ENCODE measurements around the gene CES2. TPM values are rescaled to one million over a fixed set of nuclear protein-coding genes. Genes with fewer than 3 reads are reported as not detected.
"Not testable (repeated sequence)": the region's sequence is repeated elsewhere in the genome, so short reads cannot be mapped to it uniquely, and the experiment has no call there.

The CES2 gene, protein sequence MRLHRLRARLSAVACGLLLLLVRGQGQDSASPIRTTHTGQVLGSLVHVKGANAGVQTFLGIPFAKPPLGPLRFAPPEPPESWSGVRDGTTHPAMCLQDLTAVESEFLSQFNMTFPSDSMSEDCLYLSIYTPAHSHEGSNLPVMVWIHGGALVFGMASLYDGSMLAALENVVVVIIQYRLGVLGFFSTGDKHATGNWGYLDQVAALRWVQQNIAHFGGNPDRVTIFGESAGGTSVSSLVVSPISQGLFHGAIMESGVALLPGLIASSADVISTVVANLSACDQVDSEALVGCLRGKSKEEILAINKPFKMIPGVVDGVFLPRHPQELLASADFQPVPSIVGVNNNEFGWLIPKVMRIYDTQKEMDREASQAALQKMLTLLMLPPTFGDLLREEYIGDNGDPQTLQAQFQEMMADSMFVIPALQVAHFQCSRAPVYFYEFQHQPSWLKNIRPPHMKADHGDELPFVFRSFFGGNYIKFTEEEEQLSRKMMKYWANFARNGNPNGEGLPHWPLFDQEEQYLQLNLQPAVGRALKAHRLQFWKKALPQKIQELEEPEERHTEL
- total RNA-seq: 10 to 100 TPM; 25.0 to 28.7 TPM

DNA sequence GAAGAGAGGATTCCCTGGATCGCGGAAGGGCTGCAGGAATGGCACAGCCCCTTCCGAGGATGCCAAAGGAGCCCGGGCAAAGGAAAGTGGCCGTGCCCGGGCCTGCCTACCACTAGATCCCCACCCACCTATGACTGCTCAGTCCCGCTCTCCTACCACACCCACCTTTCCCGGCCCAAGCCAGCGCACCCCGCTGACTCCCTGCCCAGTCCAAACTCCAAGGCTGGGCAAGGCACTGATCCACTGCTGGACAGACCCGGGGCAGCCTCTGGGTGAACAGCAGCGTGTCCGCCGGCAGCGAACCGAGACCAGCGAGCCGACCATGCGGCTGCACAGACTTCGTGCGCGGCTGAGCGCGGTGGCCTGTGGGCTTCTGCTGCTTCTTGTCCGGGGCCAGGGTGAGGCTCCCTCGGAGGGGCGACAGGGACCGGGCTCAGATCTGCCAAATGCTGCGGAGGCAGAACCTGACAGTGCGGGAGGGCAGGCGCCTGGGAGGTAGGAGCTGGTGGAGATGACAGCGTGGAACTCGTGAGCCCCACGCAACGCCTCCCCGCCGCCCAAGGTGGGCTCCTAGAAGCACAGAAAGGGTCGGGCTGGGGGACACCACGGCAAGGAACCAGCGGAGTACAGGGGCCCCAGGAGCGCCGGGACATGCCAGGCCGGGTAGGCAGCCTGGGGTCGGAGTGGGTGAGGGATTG lies at the start of gene CES2:
CES2 (plus strand) TSS at position 203 of the 698 bp plus-strand sequence; CDS start at position 323, 120 bp downstream.
- CTCF ChIA-PET: no interaction called here
- POLR2A ChIA-PET: no interaction called here

DNA sequence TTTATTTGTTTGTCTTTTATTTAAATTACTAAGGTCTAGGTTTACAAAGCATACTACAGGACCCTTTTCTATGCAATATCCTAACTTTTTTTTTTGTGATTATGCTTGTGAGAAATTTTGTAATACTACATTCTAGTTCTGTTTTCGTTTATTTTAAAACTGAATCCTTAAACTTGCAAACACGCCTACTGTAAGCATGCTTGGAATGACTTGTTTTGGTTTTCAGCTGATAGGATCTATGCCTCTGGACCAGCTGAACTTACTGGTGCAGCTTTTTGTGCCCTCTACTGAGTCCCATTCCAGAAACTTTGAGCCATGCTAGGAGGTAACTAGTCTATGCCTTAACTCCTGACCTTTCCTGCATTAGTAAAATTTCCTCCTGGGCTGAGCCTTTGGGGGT lies 49.0 kb upstream of the CES2 start:
- ChIA-PET CTCF (no interaction called here), POLR2A (no interaction called here)

DNA sequence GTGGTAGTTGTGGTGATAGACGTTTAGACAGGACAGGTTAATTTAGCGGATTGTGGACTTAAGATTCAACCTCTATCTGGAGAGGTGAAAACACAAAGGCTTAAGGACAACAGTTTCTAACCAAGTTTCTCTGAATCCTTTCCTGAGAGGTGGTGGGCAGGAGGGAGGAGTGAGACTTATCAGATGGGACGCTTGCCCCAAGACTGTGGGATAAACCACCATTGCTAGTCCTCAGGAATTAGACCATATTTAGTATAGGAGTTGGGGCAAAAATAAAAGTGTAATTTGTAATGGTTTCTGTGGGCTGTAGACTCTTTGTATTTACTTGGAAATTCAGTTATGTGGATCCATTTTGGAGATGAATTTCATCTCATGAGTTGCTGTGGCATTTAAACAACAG lies 48.4 kb upstream of the CES2 start:
- CTCF ChIA-PET: no interaction called here

DNA sequence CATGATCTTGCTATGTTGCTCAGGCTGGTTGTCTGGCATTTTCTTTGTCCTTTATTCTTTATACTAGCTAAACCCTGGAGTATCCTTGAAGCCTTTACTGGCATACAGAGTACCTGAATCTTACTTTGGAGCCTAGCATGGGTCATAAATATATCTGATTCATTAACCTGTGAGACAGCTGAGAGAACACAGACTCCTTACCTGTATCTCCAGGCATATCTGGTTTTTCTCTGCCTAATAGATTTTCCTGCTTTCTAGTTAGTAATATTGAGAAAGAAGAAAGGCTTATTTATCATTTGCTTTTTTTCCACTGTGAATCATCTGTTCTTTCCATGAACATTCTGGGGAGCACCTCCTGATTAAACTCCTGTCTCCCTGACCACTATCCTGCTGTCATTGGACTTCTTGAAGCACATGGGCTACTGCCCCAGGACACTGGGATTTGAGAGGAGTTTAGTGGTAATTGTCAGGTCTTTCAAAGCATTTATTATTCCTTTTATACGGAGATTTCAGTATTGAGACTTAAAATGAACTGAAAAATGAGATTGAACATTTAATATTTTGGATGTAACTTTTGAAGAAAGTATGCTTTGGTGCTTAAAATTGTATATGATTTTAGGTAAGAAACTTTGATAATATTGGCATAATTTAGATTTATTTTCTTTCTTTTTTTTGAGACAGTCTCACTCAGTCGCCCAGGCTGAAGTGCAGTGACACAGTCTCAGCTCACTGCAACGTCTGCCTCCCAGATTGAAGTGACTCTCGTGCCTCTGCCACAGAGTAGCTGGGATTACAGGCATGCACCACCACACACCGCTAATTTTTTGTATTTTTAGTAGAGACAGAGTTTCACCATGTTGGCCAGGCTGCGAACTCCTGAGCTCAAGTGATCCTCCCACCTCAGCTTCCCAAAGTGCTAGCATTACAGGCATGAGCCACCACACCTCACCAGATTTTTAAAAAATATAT lies 46.4 kb upstream of the CES2 start:
- CTCF ChIA-PET: interaction anchor here (0.5 to 4.4 kb wide), 3 partner anchors 9 to 137 kb away, joined by 3 to 21 read pairs (median 3); partner anchors contain the start of gene PDP2

More for the DNA sequence above, 48.4 kb upstream of the CES2 start:
- POLR2A ChIA-PET: no interaction called here

DNA sequence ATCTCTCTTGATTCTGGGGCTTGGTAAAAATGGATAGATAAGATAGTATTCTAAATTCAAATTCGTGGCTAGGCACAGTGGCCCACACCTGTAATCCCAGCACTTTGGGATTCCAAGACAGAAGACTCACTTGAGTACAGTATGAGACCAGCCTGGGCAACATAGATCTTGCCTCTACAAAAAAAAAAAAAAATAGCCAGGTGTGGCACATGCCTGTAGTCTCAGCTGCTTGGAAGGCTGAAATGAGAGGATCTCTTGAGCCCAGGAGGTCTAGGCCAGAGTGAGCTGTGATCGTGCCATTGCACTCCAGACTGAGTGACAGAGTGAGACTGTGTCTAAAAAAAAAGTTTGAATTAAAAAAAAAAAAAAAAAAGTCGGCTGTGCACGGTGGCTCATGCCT lies 45.7 kb upstream of the CES2 start:
- ChIA-PET POLR2A (no interaction called here), CTCF (interaction anchor here (0.5 to 4.4 kb wide), 3 partner anchors 9 to 136 kb away, joined by 3 to 21 read pairs (median 3); partner anchors contain the start of gene PDP2)

More for the DNA sequence above, 46.4 kb upstream of the CES2 start:
- POLR2A ChIA-PET: no interaction called here

DNA sequence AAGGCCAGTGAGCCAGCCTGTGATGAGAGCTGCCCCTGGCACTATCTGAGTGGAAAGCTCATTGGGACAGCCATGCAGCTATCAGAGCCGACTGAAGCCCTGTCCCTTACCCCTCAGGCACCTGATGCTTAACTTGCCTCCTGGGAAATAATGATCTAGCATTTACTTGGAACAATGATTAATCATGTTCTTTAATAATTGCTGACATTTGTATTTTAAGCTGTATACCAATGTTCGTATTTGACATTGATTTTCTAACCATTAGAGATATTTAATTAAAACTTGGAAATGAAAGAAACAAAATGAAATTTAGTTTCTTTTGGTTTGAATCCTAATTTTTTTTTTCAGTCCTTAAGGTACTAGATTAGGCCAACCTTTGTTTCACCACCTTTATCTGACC lies 44.5 kb upstream of the CES2 start:
- POLR2A ChIA-PET: no interaction called here
- CTCF ChIA-PET: interaction anchor here (0.5 to 4.4 kb wide), 4 partner anchors 10 to 128 kb away, joined by 3 to 21 read pairs (median 4); partner anchors contain the start of gene PDP2

DNA sequence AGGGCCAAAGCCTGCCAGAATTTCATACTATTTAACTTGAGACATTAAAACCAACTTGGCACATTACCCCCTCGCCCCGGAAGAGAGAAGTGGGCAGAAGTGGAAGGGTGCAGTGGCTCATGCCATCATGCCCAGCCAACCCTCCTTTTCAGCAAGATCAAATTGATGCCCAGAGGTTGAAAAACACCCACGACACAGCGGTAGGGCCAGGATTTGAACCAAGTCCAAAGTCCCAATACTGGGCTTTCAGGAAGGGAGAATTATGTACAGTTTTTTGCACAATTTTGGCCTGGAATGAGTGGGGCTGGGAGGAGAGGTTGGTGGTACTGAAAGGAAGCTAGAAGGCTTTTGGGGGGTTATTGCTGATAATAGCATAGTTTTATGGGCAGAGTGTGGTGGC lies 44.0 kb upstream of the CES2 start:
- CTCF ChIA-PET: interaction anchor here (2.1 to 4.4 kb wide), 2 partner anchors 11 to 15 kb away, joined by 5 to 21 read pairs; partner anchors contain the start of gene PDP2
- POLR2A ChIA-PET: no interaction called here

DNA sequence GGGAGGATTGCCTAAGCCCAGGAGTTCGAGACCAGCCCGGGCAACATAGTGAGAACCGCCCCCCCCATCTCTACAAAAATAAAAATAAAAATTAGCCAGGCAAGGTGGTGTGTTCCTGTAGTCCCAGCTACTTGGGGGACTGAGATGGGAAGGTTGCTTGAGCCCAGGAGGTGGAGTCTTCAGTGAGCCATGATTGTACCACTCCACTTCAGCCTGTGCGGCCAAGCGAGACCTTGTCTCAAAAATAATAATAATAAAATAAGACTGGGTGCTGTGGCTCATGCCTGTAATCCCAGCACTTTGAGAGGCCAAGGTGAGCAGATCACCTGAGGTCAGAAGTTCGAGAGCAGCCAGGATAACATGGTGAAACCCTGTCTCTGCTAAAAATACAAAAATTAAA lies 43.5 kb upstream of the CES2 start:
- POLR2A ChIA-PET: no interaction called here
- CTCF ChIA-PET: interaction anchor here (0.6 to 4.4 kb wide), 5 partner anchors 11 to 97 kb away, joined by 3 to 21 read pairs (median 3); partner anchors contain the start of genes CES4A and PDP2

DNA sequence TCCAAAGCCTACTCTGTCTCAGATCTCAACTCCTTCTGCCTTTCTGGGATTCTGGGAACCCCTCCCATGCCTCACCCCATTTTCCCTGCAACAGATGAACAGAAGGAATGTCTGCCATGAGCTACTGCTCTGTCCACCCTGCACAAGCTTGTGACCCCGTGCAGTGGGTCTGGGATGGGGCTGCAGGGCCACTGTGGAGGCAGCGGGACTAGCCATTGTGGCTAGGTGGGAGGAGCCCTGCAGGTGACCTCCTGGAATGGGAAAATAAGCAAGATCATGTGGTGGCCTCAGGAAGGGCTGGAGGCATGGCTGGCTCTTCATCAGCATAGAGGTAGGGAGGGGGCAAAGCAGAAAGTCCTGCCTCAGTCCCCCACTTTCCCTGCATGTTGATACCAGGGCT lies 41.3 kb upstream of the CES2 start:
- POLR2A ChIA-PET: no interaction called here
- CTCF ChIA-PET: interaction anchor here (0.6 to 2.8 kb wide), 2 partner anchors 16 to 1110 kb away, joined by 4 to 8 read pairs; no protein-coding TSS in a partner anchor

DNA sequence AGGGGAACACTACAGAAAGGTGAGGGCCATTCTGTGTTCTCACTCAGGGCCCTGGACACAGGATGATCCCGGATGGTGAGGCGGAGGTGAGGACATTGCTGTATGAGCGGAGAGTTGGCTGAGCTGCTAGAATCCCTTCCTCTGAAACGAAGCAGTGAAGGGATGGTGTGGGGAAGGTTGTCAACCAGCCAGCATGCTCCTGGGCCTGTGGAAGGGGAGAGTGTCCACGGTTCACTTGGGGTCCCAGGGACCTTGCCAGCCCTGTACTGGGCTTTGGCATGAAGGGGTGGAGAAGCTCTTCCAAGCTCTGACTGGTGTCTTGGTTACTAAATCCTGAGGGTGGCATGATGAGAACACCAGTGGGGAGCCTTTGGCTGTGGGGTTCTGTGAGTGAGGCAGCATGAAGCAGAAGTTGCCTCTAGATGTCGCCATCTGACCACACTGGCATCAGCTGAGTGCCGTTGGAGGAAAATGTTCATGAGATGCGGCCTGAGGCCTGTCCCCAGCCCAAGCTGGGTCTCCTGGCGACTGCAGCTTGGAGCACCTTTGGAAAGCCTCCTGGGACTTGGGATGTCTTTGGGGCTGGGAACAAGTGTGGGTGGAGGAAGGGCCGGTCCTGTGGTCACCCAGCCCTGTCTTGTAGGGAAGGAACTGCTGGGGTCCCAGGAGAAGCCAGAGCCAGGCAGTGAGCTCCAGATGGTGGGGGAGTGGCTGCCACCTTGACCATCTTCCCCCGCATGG lies 40.2 kb upstream of the CES2 start:
- ChIA-PET POLR2A (no interaction called here), CTCF (interaction anchor here (0.7 to 2.8 kb wide), 13 partner anchors 9 to 290 kb away, joined by 3 to 14 read pairs (median 5); partner anchors contain the start of gene CDH16)

DNA sequence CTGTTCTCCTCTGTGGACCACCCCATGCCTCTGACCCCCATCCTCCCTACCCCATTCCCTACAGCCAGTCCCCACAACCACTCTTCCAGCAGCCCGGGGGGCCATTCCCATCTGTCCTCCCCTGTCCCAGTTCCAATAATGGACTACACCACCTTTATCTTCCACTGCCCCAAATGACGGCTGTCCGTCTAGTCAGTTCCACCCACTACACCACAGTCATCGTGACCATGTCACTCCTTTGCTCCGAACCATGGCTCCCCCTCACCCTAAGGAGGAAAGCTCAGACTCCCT lies 39.7 kb upstream of the CES2 start:
- CTCF ChIA-PET: interaction anchor here (1.0 to 2.8 kb wide), 11 partner anchors 9 to 289 kb away, joined by 3 to 14 read pairs (median 6); partner anchors contain the start of gene CDH16
- POLR2A ChIA-PET: no interaction called here

DNA sequence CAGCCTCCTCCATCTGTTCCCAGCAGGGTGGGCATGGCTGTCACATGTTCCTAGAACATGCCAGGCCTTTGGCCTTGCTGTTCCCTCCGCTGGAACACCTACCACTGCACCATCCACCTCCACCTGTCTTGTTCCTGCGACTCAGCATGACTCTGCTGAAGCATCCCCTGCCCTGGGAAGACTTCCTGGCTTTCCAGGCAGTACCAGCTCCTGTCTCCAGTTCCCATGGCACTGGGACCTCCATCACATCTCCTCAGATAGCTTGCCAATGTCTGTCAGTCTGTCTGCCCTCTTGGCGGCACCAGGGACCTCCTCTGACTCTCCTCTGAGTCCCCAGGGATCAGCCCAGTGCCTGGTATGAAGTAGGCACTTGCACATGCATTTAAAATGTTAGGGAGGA lies 39.3 kb upstream of the CES2 start:
- CTCF ChIA-PET: interaction anchor here (1.0 to 2.8 kb wide), 9 partner anchors 9 to 289 kb away, joined by 4 to 14 read pairs (median 8); partner anchors contain the start of gene CDH16
- POLR2A ChIA-PET: no interaction called here

DNA sequence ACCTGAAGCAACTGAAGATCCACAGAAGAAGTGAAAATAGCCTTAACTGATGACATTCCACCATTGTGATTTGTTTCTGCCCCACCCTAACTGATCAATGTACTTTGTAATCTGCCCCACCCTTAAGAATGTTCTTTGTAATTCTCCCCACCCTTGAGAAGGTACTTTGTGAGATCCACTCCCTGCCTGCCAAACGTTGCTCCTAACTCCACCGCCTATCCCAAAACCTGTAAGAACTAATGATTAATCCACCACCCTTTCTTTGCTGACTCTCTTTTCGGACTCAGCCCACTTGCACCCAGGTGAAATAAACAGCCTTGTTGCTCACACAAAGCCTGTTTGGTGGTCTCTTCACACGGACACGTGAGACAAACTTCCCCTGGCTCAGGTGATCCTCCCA lies 38.6 kb upstream of the CES2 start:
- CTCF ChIA-PET: interaction anchor here (1.2 to 2.8 kb wide), 3 partner anchors 13 to 31 kb away, joined by 7 to 14 read pairs (median 8); partner anchors contain the start of gene PDP2
- POLR2A ChIA-PET: not testable (repeated sequence)

DNA sequence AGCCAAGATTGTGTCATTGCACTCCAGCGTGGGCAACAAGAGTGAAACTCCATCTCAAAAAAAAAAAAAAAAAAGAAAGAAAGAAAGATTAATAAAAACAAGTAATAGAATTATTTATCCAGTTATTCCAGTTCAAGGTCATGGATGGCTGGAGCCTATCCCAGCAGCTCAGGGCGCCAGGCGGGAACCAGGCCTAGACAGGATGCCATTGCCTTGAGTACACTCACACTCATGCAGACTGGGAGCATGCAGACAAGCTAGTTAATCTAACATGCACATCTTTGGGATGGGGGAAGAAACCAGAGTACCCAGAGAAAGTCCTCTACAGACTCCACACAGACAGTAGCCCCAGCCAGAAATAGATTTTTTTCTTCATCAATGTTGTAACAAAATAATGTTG lies 37.1 kb upstream of the CES2 start:
- ChIA-PET POLR2A (no interaction called here), CTCF (no interaction called here)

DNA sequence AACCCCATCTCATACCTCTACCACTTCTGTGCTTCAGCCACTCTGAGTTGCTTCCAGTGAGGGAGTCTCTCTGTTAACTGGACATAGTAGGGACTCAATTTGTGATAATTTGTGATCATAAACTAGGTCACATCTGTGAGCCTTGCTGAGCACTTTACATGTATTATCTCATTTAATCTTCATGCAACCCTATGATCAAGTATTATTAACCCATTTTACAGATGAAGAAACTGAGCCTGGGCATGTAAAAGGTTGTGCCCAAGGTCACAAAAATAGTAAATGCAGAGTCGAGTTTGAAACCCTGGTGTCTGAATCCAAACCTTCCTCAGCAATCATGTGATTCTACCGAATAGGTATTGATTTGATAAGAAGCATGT lies 36.4 kb upstream of the CES2 start:
- CTCF ChIA-PET: no interaction called here
- POLR2A ChIA-PET: no interaction called here

DNA sequence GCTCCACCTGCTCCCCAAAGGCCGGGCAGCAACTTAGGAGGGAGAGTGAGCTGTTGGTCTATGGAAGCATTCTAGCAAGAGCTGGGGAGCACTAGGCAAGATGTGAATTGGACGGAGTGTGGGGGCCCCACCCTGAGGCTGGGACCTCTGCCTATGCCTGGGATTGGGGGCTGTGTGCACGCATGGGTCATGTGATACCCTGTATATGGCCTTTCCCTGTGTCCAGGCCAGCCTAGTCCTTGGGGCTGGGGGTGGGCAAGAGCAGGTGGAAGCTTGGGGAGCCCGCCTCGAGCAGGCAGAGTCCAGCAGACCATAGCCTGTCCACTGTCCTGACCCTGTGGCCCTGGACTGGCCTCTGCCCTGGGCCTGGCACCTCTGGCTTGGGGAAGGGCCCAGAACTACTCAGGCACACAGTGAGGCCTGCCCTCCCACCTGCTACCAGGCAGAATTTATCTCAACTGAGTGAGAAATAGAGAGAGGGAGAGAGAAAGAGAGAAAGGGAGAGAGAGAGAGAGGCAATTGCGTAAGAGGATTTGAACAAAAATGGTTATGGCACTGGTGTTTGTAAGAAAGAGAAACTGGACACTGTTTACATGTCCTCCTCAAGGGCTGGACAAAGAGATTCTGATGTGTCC lies 35.9 kb upstream of the CES2 start:
- ChIA-PET CTCF (no interaction called here), POLR2A (no interaction called here)

DNA sequence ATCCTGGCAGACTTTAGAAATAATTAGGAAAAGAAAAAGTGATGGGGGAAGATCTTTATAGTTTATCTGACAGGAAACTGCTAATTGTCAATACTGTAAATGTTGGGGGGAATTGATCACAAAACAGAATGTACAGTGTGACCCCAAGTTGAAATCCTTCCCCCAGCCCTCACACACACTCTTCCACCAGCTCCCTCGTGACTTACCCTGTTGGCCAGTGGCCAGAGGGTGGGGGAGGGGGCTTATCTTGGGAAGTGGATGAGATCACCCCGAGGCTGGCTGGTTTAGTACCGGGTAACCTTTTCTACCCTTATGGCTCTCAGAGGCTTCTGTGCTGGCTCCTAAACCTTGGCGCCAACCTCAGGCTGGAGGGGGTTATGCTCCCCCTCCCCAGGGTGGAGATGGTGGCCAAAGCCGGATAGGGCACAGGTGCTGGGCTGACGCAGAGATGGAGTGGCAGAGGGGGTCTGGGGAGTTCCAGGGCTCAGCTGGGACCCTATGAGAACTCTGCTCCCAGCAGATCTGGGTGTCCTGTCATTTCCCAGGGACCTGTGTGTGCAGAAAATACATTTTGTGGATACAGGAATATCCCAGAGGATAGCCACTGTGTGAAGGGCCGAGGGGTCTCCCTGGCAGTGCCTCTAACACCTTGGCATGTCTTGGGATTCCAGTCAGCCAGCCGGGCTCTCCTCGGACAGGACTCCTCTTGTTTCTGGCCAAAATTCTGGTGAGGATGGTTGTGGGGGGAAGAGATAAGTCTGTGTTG lies 35.2 kb upstream of the CES2 start:
- ChIA-PET CTCF (interaction anchor here (0.8 to 1.2 kb wide), 2 partner anchors 11 to 43 kb away, joined by 3 read pairs; no protein-coding TSS in a partner anchor), POLR2A (no interaction called here)

All from activated CD8-positive, alpha-beta memory T cell treated with anti-CD3 and anti-CD28 coated beads for 36 hours (primary cell).